GM19035 (cell line): ENCODE measurements around the gene MSH6.
"Not testable (repeated sequence)": the region's sequence is repeated elsewhere in the genome, so short reads cannot be mapped to it uniquely, and the experiment has no call there.

Experiments
- ATAC-seq: cut with Tn5 transposase; IDR thresholded peaks from one replicate; pipeline ENCODE4 v1.9.1; 2021; ENCODE audit not compliant: unreplicated experiment

MSH6 gene

GRCh38 chr2:47843407-47843806 lies 60.5 kb downstream of the MSH6 start:
- no peak for ATAC-seq

- ATAC-seq: no peak
These were observed 61.2 kb downstream of the MSH6 start for GRCh38 chr2:47844162-47844561.

GRCh38 chr2:47849368-47849767 lies 66.4 kb downstream of the MSH6 start:
- ATAC-seq: no peak

- ATAC-seq: no peak
These were observed 67.3 kb downstream of the MSH6 start for GRCh38 chr2:47850198-47850597.

GRCh38 chr2:47853067-47853777 lies 70.3 kb downstream of the MSH6 start:
- not testable (repeated sequence) for ATAC-seq
